Cerebellar nuclear complex (tissue), 1 donor: ENCODE measurements around the gene KCNMA1.

Experiments
- DNase-seq, 2 experiments: peaks; one replicate each; lab custom pipeline; 2025; lab: John Stamatoyannopoulos, UW

Gene KCNMA1

DNA sequence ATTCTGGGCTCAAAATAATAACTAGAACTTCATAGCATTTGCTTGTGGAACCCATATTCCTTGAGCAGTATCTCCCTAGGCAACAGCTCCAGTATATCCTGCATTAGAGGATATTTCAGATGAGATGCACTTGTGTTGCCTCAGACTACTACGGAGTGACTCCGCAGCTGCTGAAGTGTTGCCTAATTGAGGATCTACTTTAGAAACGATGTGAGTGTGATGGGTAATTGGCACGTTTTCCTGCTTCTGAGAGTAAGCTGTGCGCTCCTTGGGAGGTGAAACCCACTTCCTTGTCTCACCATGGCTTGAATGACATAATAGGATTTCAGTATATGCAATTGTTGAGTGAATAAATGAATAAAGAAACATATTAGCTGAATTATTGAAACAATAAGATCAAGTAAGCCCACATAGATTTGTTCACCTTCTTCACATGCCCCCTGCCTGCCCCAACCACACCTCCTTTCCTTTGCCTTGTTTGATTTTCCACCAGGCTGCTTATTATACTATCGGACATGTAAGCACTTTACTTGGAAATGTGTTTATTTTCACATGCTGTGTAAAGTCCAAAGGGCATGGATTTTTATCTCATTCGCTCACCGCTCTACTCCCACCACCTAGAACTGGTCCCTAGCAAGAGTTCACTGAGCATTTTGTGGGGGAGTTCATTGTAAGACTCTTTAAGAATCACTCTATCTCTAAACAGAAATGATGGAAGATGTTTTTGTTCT lies 303.8 kb downstream of the KCNMA1 start:
- no peak for DNase-seq

DNA sequence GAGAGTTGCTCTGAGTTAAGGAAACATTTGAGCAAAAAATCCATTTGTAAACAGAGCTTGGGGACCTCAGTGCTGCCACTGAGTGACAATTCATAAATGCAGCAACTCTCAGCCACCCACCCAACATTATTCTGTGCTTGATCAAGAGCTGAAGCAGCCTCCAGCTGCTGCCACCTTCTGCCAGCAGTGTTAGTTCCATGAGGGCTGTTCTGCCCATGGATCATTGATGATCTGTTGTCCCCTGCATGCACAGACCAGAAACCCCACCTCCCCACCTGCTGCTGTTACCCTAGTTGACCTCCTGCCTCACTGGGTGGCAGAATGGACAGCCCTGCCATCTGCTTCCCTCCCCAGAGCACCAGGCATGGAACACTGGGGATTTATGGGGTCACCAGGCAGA lies 305.4 kb downstream of the KCNMA1 start:
- DNase-seq, result no peak

- no peak for DNase-seq
Observed at GRCh38 chr10:77328272-77328816, 309.3 kb downstream of the KCNMA1 start.

- DNase-seq, result no peak
Observed at GRCh38 chr10:77325233-77325537, 312.4 kb downstream of the KCNMA1 start.

- no peak for DNase-seq
Observed at GRCh38 chr10:77321838-77322237, 315.8 kb downstream of the KCNMA1 start.

- no peak for DNase-seq
Observed at GRCh38 chr10:77320971-77321471, 316.6 kb downstream of the KCNMA1 start.

DNA sequence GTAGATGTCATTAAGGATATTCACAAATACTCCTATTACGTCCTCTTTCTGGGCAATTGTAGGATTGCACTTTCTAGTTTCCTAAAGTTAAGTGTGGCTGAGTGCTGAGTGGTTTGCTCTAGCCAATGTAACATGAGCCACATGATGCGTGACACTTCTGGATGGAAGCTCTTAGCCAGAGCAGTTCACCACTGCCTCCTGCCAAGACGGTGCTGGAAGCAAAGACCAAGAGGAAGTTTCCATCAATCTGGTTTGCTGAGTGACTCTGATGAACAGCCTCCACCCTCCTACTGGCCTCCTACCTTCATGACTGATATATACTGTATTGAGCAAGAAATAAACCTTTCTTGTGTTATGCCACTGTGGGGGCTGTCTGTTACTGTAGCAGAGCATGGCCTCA lies 318.1 kb downstream of the KCNMA1 start:
- DNase-seq, result no peak

DNA sequence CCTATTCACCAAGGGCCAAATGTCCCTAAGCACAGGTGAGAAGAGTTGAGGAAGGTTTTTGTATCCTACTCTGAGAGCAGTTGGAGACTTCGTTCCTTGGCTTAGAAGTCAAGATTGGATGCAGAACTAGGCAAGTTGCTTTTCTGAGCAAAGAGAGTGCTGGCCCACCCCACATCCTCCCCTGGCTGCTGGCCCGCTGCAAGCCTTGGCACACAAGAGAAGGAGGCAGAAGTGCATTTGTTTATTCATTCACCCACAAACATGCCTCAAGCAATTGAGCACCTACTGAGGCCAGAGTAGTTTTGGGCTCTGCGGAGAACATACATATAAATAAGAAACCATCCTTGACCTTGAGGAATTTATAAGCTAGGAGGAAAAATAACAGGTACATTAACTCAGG lies 318.9 kb downstream of the KCNMA1 start:
- DNase-seq, result no peak

DNA sequence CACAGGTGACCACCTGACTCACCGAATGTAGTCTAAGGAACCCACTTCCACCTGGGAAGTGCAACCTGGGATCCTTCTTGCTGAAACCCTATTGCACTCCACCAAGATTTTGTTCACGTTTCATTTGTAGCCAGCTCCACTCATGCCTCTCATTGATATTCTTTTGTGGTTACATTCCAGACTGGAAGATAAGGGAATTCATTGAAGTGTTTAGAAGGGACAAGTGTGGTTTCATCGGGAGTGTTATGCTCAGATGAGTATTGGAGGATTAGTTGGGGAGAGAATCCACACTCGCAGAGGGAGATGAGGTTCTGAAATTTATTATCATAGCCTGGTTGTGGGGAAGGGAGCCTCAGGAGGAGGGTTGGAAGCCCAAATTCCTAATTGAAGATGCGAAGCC lies 320.4 kb downstream of the KCNMA1 start:
- DNase-seq, result no peak

DNA sequence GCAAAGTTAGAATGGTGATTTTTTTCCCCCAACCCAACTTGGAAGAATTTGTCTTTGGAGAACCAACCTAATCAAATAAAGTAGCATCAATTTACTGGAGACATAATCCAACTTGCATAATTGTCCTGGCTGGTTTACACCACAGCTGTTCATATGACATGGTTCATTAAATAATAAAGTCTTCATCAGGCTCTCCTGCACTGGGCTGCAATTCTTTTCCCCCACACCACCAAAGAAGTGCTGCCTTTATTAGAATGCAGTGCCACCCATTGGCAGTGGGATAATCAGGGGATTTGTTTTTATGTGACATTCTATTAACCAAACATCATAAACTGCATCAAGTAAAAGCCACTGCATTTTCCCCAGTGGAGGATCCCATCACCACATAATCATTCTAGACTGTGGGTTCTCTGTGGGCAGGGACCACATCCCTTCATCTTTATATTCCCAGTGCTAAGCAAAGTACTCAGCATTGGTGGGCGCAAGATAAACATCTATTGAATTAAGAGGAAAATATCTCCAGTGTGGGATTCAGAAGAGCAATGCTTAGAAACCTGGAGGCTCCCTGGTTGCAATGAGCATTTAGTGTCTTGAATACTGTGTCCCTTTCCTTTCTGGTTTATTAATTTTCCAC lies 322.0 kb downstream of the KCNMA1 start:
- no peak for DNase-seq

DNA sequence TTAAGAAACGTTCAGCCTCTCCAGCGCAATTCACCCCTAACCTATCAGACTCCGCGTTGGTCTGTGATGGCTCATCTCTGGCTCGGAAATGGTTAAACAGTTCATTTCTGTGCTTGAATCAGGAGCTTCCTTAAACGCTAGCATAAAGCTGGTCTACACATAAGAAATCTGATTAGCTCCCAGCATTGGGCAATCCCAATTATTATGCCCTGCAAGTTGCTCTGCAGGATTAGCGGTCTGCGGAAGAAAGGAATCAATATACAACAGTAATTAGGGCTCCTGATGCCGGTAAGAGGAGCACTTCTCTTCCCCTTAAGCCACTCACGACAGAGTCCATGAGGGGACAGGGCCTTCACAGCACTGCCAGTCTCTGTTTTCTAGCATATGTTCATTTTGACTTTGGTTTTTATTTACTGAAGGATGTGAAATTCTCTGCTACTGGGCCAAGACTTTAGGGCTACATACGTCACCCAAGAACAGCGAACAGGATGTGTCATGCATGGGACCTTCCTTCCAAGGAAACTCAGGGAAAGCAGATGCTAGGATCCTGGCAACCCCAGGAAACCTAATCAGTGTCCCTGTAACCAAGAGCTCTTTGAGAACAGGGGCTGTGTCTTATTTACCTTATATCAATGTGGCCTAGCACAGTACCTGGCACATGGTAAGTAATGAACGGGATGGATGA lies 324.4 kb downstream of the KCNMA1 start:
- DNase-seq, result no peak

- DNase-seq, result no peak
Observed at GRCh38 chr10:77311186-77311585, 326.4 kb downstream of the KCNMA1 start.

DNA sequence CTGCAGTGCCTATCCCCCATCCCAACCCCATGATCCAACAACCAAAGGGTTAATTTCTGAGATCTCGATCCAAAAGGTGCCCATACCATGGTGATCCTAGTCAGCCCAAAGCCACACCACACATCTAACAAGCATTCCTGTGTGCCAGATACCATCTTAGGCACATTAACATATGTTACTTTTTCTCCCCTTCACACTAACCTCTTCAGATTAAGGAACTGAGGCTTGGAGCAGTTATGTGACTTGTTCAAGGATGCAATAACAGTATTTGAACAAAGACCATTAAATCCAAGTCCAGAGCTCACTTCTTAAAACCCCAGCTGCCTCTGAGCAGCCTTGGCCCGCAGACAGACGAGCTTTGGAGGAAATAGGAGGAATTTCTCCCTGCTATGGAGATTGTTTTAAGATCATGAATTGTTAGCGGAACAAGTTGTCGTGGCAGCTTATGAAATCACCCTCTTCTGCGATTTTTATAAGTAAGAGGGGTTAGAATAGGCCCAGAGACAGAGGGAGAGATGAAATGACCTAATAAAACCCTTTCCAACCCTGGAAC lies 327.2 kb downstream of the KCNMA1 start:
- no peak for DNase-seq

DNA sequence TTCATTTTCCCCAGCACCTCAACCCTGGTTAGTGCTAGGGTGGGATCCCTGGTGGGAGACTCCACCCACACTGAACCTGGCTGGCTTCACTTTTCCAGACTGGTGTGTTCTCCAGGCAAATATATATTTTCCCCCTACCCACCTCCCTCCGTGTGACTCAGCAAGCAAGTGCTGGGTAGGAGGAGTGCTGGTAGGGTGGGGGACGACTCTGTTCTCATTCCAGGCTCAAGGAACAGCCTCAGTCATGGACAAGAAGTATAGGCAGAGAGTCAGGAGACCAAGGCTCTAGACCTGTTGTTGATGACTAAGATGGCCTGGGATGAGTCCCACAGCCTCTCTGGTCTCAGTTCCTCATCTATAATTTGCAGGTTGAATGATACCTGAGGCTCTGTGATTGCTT lies 328.1 kb downstream of the KCNMA1 start:
- no peak for DNase-seq

DNA sequence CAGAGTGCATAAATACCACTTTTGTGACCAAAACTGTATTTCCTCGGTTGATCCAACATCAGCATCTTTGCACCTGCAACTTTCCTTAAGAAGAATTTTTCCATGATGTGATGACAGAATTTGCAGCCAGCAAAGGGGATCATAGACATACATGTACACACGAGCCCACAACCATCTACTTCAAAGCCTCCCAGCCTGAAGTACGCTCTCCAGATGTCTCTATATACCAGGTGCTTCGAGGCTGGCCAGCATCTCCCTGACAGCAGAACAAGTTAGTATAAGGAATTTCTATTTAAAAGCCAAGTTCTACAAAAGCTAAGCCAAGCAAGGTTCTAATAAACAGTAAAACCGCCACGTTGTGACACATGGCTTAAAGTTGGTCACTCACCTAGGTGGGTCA lies 328.5 kb downstream of the KCNMA1 start:
- DNase-seq, result no peak

DNA sequence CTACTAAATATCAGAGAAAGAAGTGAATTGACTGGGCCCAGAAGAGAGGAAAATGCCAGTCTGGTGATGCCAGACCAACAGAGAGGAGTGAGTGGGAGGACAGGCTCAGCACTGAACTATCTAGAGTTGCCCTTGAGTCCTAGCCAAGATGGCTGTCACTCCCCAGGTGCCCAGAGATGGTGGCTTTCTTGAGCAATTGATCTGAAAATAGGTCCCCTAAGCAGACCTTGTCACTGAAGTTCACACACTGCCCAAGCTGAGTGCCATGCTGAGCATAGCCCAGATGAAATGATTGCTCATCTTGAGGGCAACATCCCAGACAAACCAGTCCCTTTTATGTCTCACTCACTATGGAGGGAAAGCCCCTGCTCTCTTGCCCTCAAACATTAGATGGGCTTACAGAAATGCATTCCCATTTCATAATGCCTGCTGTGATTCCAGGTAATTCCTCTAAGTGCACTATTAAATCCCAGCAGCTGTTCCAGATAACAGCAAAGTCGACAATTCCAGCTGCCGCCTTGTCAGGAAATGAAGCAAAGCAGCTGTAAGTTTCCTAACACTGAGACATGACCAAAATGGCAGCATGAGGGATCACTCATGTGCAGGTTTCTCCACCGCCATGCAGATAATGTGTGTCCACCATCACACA lies 329.4 kb downstream of the KCNMA1 start:
- DNase-seq, result no peak

DNA sequence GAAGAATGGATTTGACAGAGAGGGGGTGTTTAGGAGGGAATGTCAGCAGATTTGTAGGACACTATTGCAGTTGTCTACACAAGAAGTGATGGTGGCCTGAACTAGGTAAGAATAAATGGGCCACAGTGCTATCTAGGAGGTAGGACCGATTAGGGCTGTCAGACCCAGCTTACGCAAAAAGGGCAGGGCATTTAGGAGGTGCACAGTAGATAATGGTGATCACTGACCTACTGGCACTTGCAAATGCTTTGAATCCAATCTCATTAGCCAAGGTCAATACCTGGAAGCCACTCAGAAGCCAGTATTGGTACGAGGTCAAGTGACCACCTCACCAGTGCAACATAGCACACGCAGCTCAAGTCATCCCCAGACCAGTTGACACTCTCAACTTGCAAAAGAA lies 330.9 kb downstream of the KCNMA1 start:
- DNase-seq, result no peak

GRCh38 chr10:77305650-77306632 lies 331.7 kb downstream of the KCNMA1 start:
- no peak for DNase-seq

DNA sequence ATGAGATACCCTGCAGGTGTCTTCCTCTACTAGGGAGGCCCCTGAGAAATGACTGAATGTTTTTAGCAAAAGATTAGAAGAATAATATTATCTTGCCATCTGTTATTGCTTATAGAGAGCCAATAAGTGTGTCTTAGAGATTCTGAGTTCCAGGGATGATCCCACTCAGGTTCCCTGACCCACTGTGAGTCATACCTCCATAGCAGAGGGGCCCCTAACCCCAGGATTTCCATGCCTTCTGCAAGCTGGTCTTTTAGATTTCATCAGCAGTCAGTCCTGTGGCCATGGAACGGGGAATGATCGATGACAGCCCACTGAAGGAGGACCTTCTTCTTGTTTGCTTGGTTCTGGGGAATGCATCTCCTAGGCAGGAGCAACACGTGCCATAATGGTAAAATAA lies 333.4 kb downstream of the KCNMA1 start:
- no peak for DNase-seq

DNA sequence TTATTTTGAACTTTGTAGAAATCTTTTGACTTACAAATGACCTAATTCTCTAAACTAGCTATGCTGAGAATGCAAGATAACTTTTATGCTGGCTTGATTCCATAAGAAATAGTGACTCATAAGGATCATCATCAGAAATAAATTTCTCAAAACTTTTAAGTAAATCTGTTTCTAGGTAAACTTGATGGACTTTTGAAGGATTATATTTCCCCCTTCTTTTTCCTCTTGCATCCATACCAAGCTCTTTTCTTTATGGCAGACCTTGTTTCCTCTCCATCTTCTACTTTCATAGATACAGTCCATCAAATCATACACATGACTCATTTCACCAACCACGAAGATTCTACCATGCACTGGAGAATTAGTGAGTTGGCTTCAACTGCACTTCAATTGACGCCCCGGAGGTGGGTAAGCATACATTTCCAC lies 336.3 kb downstream of the KCNMA1 start:
- no peak for DNase-seq
